ENCODE measurements around the gene C13orf42.
"Not testable (repeated sequence)": the region's sequence is repeated elsewhere in the genome, so short reads cannot be mapped to it uniquely, and the experiment has no call there.

The C13orf42 gene

GRCh38 chr13:51111174-51111573 lies at the start of gene C13orf42:
Gene C13orf42 (minus strand): TSS chr13:51111274. CDS start chr13:51111209, 65 bp downstream.
- no peak for DNase-seq

- DNase-seq: no peak
Observed at GRCh38 chr13:51158880-51159518, 47.9 kb upstream of the C13orf42 start.

- DNase-seq: no peak
Observed at GRCh38 chr13:51158365-51158764, 47.3 kb upstream of the C13orf42 start.

GRCh38 chr13:51156648-51157047 lies 45.6 kb upstream of the C13orf42 start:
- no peak for DNase-seq

GRCh38 chr13:51155776-51156515 lies 44.9 kb upstream of the C13orf42 start:
- DNase-seq: no peak

GRCh38 chr13:51155161-51155560 lies 44.1 kb upstream of the C13orf42 start:
- DNase-seq: no peak

- no peak for DNase-seq
Observed at GRCh38 chr13:51154029-51154555, 43.0 kb upstream of the C13orf42 start.

- DNase-seq: no peak
Observed at GRCh38 chr13:51153527-51153926, 42.5 kb upstream of the C13orf42 start.

GRCh38 chr13:51152701-51153100 lies 41.6 kb upstream of the C13orf42 start:
- no peak for DNase-seq

- no peak for DNase-seq
Observed at GRCh38 chr13:51151463-51151862, 40.4 kb upstream of the C13orf42 start.

- DNase-seq: no peak
Observed at GRCh38 chr13:51148952-51149573, 38.0 kb upstream of the C13orf42 start.

GRCh38 chr13:51148223-51148951 lies 37.3 kb upstream of the C13orf42 start:
- DNase-seq: no peak

- DNase-seq: no peak
Observed at GRCh38 chr13:51147732-51148131, 36.7 kb upstream of the C13orf42 start.

- no peak for DNase-seq
Observed at GRCh38 chr13:51146667-51147066, 35.6 kb upstream of the C13orf42 start.

GRCh38 chr13:51137250-51137649 lies 26.2 kb upstream of the C13orf42 start:
- DNase-seq: no peak

GRCh38 chr13:51136276-51136980 lies 25.4 kb upstream of the C13orf42 start:
- no peak for DNase-seq

- no peak for DNase-seq
Observed at GRCh38 chr13:51134763-51135365, 23.8 kb upstream of the C13orf42 start.

- DNase-seq: no peak
Observed at GRCh38 chr13:51130348-51130747, 19.3 kb upstream of the C13orf42 start.

GRCh38 chr13:51125495-51126226 lies 14.6 kb upstream of the C13orf42 start:
- no peak for DNase-seq

- no peak for DNase-seq
Observed at GRCh38 chr13:51122868-51123566, 11.9 kb upstream of the C13orf42 start.

- DNase-seq: not testable (repeated sequence)
Observed at GRCh38 chr13:51120873-51121272, 9.8 kb upstream of the C13orf42 start.

Data from 8988T (cell line).